ENCODE measurements around the gene MAGOH.

GRCh38 chr1:53196485-53197290, 41.6 kb downstream of the MAGOH start, which contains the start of gene CPT2:
- TF ChIP-seq CTCF (conservative IDR thresholded peaks at IDR 0.05): 0 out of 2 replicates have a peak, but pooled peaks have one; percentile 16
- TF ChIP-seq EZH2 (IDR thresholded peaks at IDR 0.05; ENCODE audit: low read depth): no peak
